HL-60 (cell line): Measurements from ENCODE around the gene ACOX2.

Source experiments
- DNase-seq, 2 experiments: peaks; one replicate each; pipeline ENCODE4 v3.0.0-alpha.2; 2010 to 2020; ENCODE audit warnings: low read depth in 1 of 2, low spot score in 1 of 2
- H3K27ac ChIP-seq: fragments of 250-450 bp; sonication (Bioruptor Pico); replicated peaks from 2 replicates; pipeline ENCODE4 v1.5.1; 2020; ENCODE audit warnings: mild to moderate bottlenecking, moderate library complexity
- H3K27me3 ChIP-seq: fragments of 250-450 bp; sonication (Bioruptor Pico); 2 replicates; pipeline ENCODE4 v1.5.1; 2021; ENCODE audit warnings: mild to moderate bottlenecking, moderate library complexity; ENCODE audit not compliant: insufficient read depth, poor library complexity, severe bottlenecking
- H3K4me3 ChIP-seq: replicated peaks from 2 replicates; pipeline ENCODE4 v1.5.1; 2011; ENCODE audit warnings: mild to moderate bottlenecking, control low read depth, low read length; ENCODE audit not compliant: insufficient read depth
- CTCF ChIP-seq: IDR thresholded peaks from one replicate; pipeline ENCODE4 v1.5.1; 2011; ENCODE audit warnings: low read length, control low read depth, inconsistent platforms; ENCODE audit not compliant: insufficient read depth
- GABPA ChIP-seq: IDR thresholded peaks from 2 replicates; pipeline ENCODE4 v1.6.1; 2012; ENCODE audit warnings: low read depth
- POLR2AphosphoS5 ChIP-seq: IDR thresholded peaks from 2 replicates; pipeline ENCODE4 v1.6.1; 2012; ENCODE audit warnings: low read depth
- SPI1 ChIP-seq: IDR thresholded peaks from 2 replicates; pipeline ENCODE4 v1.6.1; 2012; ENCODE audit warnings: low read depth, mild to moderate bottlenecking, borderline replicate concordance
- TF ChIP-seq, protein P1 (sequence below): IDR thresholded peaks from 2 replicates; pipeline ENCODE4 v1.6.1; 2012; ENCODE audit warnings: low read depth; ENCODE audit not compliant: insufficient replicate concordance

The ACOX2 gene

GRCh38 chr3:58575971-58576652 is 39.1 kb upstream of the ACOX2 start:
- TF ChIP-seq SPI1 = no peak
- TF ChIP-seq GABPA = no peak
- no peak for TF ChIP-seq POLR2AphosphoS5
- TF ChIP-seq, protein P1, sequence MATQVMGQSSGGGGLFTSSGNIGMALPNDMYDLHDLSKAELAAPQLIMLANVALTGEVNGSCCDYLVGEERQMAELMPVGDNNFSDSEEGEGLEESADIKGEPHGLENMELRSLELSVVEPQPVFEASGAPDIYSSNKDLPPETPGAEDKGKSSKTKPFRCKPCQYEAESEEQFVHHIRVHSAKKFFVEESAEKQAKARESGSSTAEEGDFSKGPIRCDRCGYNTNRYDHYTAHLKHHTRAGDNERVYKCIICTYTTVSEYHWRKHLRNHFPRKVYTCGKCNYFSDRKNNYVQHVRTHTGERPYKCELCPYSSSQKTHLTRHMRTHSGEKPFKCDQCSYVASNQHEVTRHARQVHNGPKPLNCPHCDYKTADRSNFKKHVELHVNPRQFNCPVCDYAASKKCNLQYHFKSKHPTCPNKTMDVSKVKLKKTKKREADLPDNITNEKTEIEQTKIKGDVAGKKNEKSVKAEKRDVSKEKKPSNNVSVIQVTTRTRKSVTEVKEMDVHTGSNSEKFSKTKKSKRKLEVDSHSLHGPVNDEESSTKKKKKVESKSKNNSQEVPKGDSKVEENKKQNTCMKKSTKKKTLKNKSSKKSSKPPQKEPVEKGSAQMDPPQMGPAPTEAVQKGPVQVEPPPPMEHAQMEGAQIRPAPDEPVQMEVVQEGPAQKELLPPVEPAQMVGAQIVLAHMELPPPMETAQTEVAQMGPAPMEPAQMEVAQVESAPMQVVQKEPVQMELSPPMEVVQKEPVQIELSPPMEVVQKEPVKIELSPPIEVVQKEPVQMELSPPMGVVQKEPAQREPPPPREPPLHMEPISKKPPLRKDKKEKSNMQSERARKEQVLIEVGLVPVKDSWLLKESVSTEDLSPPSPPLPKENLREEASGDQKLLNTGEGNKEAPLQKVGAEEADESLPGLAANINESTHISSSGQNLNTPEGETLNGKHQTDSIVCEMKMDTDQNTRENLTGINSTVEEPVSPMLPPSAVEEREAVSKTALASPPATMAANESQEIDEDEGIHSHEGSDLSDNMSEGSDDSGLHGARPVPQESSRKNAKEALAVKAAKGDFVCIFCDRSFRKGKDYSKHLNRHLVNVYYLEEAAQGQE = no peak
- TF ChIP-seq CTCF = no peak
- DNase-seq = no peak
- Histone ChIP-seq H3K27ac (no peak overlapping the region), H3K27me3 (peaks cover 5% of the 10 kb centered on the region), H3K4me3 (no peak overlapping the region)

DNA sequence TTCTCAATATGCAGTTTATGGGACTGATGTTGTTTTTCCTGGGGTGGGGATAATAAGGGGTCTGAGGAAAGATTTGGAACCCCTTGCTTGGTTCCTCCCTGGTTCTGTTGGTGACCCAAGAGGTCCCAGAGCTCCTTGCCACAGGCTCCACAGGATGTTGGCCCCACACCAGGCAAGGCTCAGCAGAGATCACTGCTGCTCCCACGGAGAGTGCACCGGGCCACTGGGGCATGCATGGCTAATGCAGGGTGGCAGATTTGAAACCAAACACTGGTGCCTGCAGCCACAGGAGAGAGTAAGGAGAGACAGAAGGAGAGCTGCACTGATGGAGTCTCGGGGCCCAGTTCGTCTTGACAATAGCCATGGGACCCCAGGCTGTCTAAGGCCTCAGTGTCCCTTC is 37.7 kb upstream of the ACOX2 start:
- H3K27me3 ChIP-seq = peaks cover 5% of the 10 kb centered on the region
- DNase-seq = no peak
- TF ChIP-seq GABPA (no peak), SPI1 (no peak), POLR2AphosphoS5 (no peak), CTCF (no peak)
- TF ChIP-seq, protein P1 = no peak
- H3K4me3 ChIP-seq = no peak overlapping the region
- H3K27ac ChIP-seq = no peak overlapping the region

DNA sequence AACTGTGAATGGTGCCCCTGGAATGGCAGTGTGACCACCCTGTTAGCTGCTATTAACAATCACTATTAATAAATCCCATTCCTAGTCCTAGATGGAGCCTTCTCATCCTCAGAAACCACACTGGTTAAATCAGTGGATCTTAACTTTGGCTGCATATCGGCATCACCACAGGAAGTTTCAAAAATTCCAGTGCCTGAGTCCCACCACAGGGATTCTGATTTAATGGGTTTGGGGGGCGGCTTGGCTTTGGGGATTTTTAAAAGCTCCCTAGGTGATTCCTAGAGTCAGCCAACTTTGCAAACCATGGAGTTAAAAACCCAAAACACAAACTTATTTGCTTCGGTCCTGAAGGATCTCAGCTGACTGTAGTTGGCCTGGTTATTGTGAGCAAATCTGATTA is 37.1 kb upstream of the ACOX2 start:
- H3K27me3 ChIP-seq = peaks cover 5% of the 10 kb centered on the region
- no peak overlapping the region for H3K27ac ChIP-seq
- no peak overlapping the region for H3K4me3 ChIP-seq
- TF ChIP-seq CTCF (no peak), POLR2AphosphoS5 (no peak), GABPA (no peak), SPI1 (no peak)
- TF ChIP-seq, protein P1 = no peak
- no peak for DNase-seq
